ENCODE data around the gene NRTN. TPM values are rescaled to one million over a fixed set of nuclear protein-coding genes. Genes with fewer than 3 reads are reported as not detected.

NRTN gene
- total RNA-seq, 1 experiment from 2014 or later = 4.6 TPM

DNA sequence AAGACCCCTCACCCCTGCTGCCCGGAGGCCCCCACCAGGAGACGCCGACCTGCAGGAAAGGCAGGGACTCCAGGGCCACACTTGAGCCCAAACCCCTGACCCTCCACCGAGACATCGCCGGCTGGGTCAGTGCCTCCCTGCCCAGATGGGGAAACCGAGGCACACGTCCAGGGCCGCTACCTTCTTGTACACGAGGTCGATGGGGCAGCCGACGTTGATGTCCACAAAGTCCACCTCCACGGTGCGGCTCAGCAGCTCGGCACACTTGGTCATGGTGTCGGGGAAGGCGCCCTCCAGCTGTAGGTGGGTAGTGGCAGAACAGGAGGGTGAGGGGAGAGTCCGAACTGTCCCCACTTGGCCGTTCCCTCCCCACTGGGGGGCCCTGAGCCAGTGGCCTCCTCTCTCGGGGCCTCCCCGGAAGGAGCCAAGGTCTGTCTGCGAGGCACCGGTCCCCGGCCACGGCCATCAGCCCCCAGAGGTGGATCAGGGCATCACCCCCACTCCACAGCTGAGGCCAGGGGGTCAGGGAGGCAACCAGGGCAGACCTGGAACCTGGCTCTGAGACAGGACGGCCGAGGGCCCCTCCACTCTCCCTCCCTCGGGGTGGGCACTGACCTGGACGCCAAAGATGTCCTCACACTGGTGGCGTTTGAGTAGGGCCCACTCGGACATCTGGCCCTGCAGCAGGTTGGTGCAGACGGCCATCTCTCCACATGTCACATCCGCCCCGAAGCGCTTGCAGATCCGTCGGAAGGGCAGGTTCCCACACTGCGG, 17.3 kb upstream of the NRTN start:
- Histone ChIP-seq H3K27me3 (ENCODE audit: insufficient read depth, low read length) (no peaks in the 10 kb centered on the region), H4K5ac (ENCODE audit: insufficient read length, low read depth, low read length) (no peak overlapping the region), H4K91ac (ENCODE audit: insufficient read length, low read depth, low read length) (no peak overlapping the region), H3K56ac (ENCODE audit: insufficient read length, low read depth, low read length) (no peak overlapping the region), H2AFZ (ENCODE audit: low read length) (no peak overlapping the region), H2BK20ac (ENCODE audit: low read depth, low read length, poor library complexity, severe bottlenecking) (no peak overlapping the region), H3K9ac (ENCODE audit: extremely low read depth, insufficient read length, low read length) (no peak overlapping the region), H3K14ac (ENCODE audit: insufficient read depth, low read length) (no peak overlapping the region; the same call in 1 of the 2 replicates), H2BK12ac (ENCODE audit: insufficient read length, low read depth, low read length) (no peak overlapping the region), H3K18ac (ENCODE audit: insufficient read length, low read depth, low read length) (no peak overlapping the region), H4K8ac (replicated peaks; ENCODE audit: insufficient read length, low read depth, low read length) (no peak overlapping the region), H3T11ph (ENCODE audit: low read length) (no peak overlapping the region), H4K20me1 (ENCODE audit: control insufficient read depth, insufficient read depth, insufficient read length) (no peaks in the 10 kb centered on the region), H3K27ac (ENCODE audit: insufficient read length, low read depth, low read length) (no peak overlapping the region), H2BK120ac (ENCODE audit: low read depth, low read length, poor library complexity, severe bottlenecking) (no peak overlapping the region), H3K4me2 (ENCODE audit: insufficient read depth, insufficient read length, low read length) (no peak overlapping the region), H3K23me2 (ENCODE audit: insufficient read length, low read depth, low read length, poor library complexity, severe bottlenecking) (no peaks in the 10 kb centered on the region), H3K4ac (ENCODE audit: low read depth, low read length) (no peak overlapping the region), H2AK5ac (ENCODE audit: insufficient read length, low read length) (no peak overlapping the region), H3K9me3 (ENCODE audit: control insufficient read depth, low read depth, low read length) (no peaks in the 10 kb centered on the region), H3K23ac (ENCODE audit: insufficient read length, low read depth, low read length) (no peak overlapping the region), H3K79me2 (ENCODE audit: insufficient read depth, low read length) (no peaks in the 10 kb centered on the region), H2BK5ac (ENCODE audit: insufficient read length, low read length) (no peak overlapping the region), H3K79me1 (ENCODE audit: insufficient read depth, low read depth, low read length, poor library complexity, severe bottlenecking) (no peaks in the 10 kb centered on the region), H3K4me1 (ENCODE audit: insufficient read depth, low read length) (no peaks in the 10 kb centered on the region), H2BK15ac (ENCODE audit: low read depth, low read length) (no peak overlapping the region)
- no CpG with 5 or more reads among the region's 39 CpGs for WGBS (ENCODE audit: extremely low coverage, insufficient read length, low lambda C conversion rate)
- Mint-ChIP-seq H3K4me1 (peaks cover 0 to 8% of the 10 kb centered on the region in 2 experiments; a peak in 3 of 4 replicates), H3K36me3 (ENCODE audit: insufficient read depth in 1 of 3, low read depth in 3 of 3) (peaks cover 25 to 45% (median 43%) of the 10 kb centered on the region in 3 experiments), H3K27ac (no peak overlapping the region), H3K9me3 (no peaks in the 10 kb centered on the region; a peak in 2 of 5 replicates), H3K27me3 (ENCODE audit: low read depth) (no peaks in the 10 kb centered on the region), H3K4me3 (no peak overlapping the region)
- no peak for DNase-seq
- TF ChIP-seq, protein P1, sequence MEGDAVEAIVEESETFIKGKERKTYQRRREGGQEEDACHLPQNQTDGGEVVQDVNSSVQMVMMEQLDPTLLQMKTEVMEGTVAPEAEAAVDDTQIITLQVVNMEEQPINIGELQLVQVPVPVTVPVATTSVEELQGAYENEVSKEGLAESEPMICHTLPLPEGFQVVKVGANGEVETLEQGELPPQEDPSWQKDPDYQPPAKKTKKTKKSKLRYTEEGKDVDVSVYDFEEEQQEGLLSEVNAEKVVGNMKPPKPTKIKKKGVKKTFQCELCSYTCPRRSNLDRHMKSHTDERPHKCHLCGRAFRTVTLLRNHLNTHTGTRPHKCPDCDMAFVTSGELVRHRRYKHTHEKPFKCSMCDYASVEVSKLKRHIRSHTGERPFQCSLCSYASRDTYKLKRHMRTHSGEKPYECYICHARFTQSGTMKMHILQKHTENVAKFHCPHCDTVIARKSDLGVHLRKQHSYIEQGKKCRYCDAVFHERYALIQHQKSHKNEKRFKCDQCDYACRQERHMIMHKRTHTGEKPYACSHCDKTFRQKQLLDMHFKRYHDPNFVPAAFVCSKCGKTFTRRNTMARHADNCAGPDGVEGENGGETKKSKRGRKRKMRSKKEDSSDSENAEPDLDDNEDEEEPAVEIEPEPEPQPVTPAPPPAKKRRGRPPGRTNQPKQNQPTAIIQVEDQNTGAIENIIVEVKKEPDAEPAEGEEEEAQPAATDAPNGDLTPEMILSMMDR (conservative IDR thresholded peaks at IDR 0.05) = no peak

All from H9 (cell line).